HepG2 (cell line): ENCODE data around the gene USP9X. TPM values are rescaled to one million over a fixed set of nuclear protein-coding genes. Genes with fewer than 3 reads are reported as not detected.

Source experiments
- AGO2 ChIP-seq: fragments of 200-400 bp; formaldehyde crosslinking; optimal IDR thresholded peaks from 2 replicates; pipeline ENCODE3; 2017; ENCODE audit warnings: mild to moderate bottlenecking, low read depth, low read length, moderate library complexity
- ATF3 ChIP-seq: sonication (generic); formaldehyde crosslinking; IDR thresholded peaks from 2 replicates; pipeline ENCODE4 v1.4.0; 2020; ENCODE audit warnings: missing genetic modification reagents
- BORCS8-MEF2B ChIP-seq: sonication (generic); formaldehyde crosslinking; IDR thresholded peaks from 2 replicates; pipeline ENCODE4 v1.8.0; 2022; ENCODE audit warnings: mild to moderate bottlenecking, missing genetic modification reagents
- BRCA1 ChIP-seq: sonication (generic); formaldehyde crosslinking; IDR thresholded peaks from 2 replicates; pipeline ENCODE4 v1.4.0; 2020; ENCODE audit warnings: missing genetic modification reagents
- CEBPG ChIP-seq: IDR thresholded peaks from 2 replicates; pipeline ENCODE4 v1.6.1; 2016
- CENPX ChIP-seq: sonication (generic); formaldehyde crosslinking; IDR thresholded peaks from 2 replicates; pipeline ENCODE4 v1.9.0; 2021; ENCODE audit warnings: mild to moderate bottlenecking, missing genetic modification reagents, moderate library complexity
- GPN1 ChIP-seq: sonication (generic); formaldehyde crosslinking; IDR thresholded peaks from 2 replicates; pipeline ENCODE4 v1.5.1; 2020; ENCODE audit warnings: missing genetic modification reagents, borderline replicate concordance
- HNRNPH1 ChIP-seq: fragments of 200-400 bp; formaldehyde crosslinking; optimal IDR thresholded peaks from 2 replicates; pipeline ENCODE3; 2017; ENCODE audit warnings: mild to moderate bottlenecking, low read depth, low read length
- HNRNPL ChIP-seq: fragments of 200-400 bp; formaldehyde crosslinking; IDR thresholded peaks from 2 replicates; pipeline ENCODE4 v1.6.1; 2017; ENCODE audit warnings: mild to moderate bottlenecking, low read depth, low read length
- HOXD1 ChIP-seq: sonication (generic); formaldehyde crosslinking; IDR thresholded peaks from 2 replicates; pipeline ENCODE4 v1.5.0; 2020; ENCODE audit warnings: missing genetic modification reagents
- IKZF5 ChIP-seq: IDR thresholded peaks from 2 replicates; pipeline ENCODE4 v1.6.1; 2018; ENCODE audit warnings: missing genetic modification reagents, mild to moderate bottlenecking, missing compliant biosample characterization
- KDM2A ChIP-seq: sonication (generic); formaldehyde crosslinking; IDR thresholded peaks from 2 replicates; pipeline ENCODE4 v1.4.0; 2020; ENCODE audit warnings: low read depth, missing genetic modification reagents, borderline replicate concordance
- MXD1 ChIP-seq: sonication (generic); formaldehyde crosslinking; IDR thresholded peaks from 2 replicates; pipeline ENCODE4 v1.4.0; 2020; ENCODE audit warnings: mild to moderate bottlenecking, missing genetic modification reagents
- POGZ ChIP-seq: sonication (generic); formaldehyde crosslinking; IDR thresholded peaks from 2 replicates; pipeline ENCODE4 v1.4.0; 2020; ENCODE audit warnings: mild to moderate bottlenecking, missing genetic modification reagents
- RNF2 ChIP-seq: fragments of 450-650 bp; conservative IDR thresholded peaks from 2 replicates; pipeline ENCODE4 v1.6.1; 2016; ENCODE audit warnings: low read depth
- ZKSCAN1 ChIP-seq: fragments of 150-350 bp; IDR thresholded peaks from 2 replicates; pipeline ENCODE4 v1.6.1; 2014; ENCODE audit warnings: low read length
- polyA plus RNA-seq, 8 experiments: library from polyadenylated mRNA; depleted of rRNA in 3 of 8; stranded (reverse) in 7 of 8; unstranded in 1 of 8; fragments of >200 nt; fragmentation: Illumina TruSeq in 4 of 8; extraction: Trizol in 4 of 8; gene quantifications; 2 replicates each; pipeline versions ENCODE4 v1.2.1 to v1.2.3, GENCODE V29; 2011 to 2016; ENCODE audit warnings: low read depth in 4 of 8, missing spikeins in 1 of 8, mixed read lengths in 1 of 8; ENCODE audit not compliant: insufficient read depth in 1 of 8
- total RNA-seq, 5 experiments: library from RNA; depleted of rRNA; stranded (reverse); fragments of >200 nt; fragmentation: Illumina TruSeq; extraction: Trizol; gene quantifications; 2 replicates each; pipeline ENCODE4 v1.2.3, GENCODE V29; 2016; ENCODE audit warnings: low read depth in 1 of 5
- TF ChIP-seq, protein P1 (sequence below), 2 experiments: fragments of 450-650 bp in 1 of 2; sonication (generic) in 1 of 2; formaldehyde crosslinking in 1 of 2; IDR thresholded peaks; 2 replicates each; pipeline versions ENCODE4 v1.6.1 to v1.8.0; 2016 to 2022; ENCODE audit warnings: antibody characterized with exemption in 1 of 2, mild to moderate bottlenecking in 1 of 2, missing genetic modification reagents in 1 of 2
- TF ChIP-seq, protein P2 (sequence below): IDR thresholded peaks from 2 replicates; pipeline ENCODE4 v1.6.1; 2012; ENCODE audit warnings: inconsistent platforms

Gene USP9X
- total and polyA plus RNA-seq, 2 of the 13 experiments (the other 11 are each of a cell fraction or from before 2014, with no cell fraction given): 22.2 to 40.5 TPM

DNA sequence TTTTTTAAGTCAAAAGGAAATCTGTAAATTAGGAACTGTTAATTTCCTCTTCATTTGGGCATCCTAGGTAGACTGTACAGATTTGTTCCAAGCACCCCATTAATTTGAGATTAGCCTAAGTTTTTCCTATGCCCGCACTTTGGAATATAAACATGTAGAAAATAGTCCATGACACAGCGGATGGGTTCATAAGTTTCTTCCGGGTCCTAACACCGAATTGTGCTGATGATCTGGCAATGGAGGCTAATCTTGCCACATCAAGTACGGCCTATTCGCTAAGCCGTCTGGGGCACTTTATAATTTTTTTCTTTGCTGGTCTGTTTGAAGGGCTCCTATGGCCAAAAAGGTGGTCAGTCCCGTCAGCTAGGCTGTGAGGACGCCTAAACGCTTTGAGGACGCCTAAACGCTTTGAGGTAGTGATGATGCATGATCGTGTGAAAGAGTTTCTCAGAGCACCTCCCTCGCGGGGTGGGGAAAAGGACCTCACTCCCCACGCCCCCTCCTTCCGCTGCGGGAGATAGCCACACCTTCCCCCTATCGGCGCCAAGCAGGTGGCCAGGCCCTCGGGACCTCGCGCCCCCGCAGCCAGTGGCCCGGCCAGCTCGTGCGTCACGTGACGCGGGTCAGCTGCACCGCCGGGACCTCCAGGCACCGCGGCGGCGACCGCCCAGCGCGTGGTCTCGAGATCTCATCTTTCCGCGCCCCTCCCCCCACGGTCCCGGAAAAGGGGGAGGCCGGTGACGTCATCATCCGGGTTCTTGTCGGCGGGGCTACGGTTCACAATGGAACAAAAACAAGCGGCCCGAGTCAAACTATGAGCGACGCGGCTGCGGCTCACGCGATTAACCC, 977 bp upstream of the USP9X start (continued):
- TF ChIP-seq AGO2 (no peak), BRCA1 (CRISPR knock-in tag) (no peak), IKZF5 (CRISPR knock-in tag) (no peak; the same call in 1 of the 2 replicates), GPN1 (CRISPR knock-in tag) (no peak), HNRNPL (no peak), ATF3 (peak; percentile 83), MXD1 (CRISPR knock-in tag) (no peak; the same call in 1 of the 2 replicates), KDM2A (CRISPR knock-in tag) (peak; percentile 79; the same call in 1 of the 2 replicates), HOXD1 (CRISPR knock-in tag) (peak; percentile 74; the same call in 1 of the 2 replicates), HNRNPH1 (no peak), RNF2 (peak; percentile 85; the same call in 1 of the 2 replicates), POGZ (CRISPR knock-in tag) (peak; percentile 85), ZKSCAN1 (no peak), CENPX (no peak), BORCS8-MEF2B (no peak; the same call in 1 of the 2 replicates), CEBPG (no peak)
- TF ChIP-seq, protein P1, sequence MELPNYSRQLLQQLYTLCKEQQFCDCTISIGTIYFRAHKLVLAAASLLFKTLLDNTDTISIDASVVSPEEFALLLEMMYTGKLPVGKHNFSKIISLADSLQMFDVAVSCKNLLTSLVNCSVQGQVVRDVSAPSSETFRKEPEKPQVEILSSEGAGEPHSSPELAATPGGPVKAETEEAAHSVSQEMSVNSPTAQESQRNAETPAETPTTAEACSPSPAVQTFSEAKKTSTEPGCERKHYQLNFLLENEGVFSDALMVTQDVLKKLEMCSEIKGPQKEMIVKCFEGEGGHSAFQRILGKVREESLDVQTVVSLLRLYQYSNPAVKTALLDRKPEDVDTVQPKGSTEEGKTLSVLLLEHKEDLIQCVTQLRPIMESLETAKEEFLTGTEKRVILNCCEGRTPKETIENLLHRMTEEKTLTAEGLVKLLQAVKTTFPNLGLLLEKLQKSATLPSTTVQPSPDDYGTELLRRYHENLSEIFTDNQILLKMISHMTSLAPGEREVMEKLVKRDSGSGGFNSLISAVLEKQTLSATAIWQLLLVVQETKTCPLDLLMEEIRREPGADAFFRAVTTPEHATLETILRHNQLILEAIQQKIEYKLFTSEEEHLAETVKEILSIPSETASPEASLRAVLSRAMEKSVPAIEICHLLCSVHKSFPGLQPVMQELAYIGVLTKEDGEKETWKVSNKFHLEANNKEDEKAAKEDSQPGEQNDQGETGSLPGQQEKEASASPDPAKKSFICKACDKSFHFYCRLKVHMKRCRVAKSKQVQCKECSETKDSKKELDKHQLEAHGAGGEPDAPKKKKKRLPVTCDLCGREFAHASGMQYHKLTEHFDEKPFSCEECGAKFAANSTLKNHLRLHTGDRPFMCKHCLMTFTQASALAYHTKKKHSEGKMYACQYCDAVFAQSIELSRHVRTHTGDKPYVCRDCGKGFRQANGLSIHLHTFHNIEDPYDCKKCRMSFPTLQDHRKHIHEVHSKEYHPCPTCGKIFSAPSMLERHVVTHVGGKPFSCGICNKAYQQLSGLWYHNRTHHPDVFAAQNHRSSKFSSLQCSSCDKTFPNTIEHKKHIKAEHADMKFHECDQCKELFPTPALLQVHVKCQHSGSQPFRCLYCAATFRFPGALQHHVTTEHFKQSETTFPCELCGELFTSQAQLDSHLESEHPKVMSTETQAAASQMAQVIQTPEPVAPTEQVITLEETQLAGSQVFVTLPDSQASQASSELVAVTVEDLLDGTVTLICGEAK (IDR thresholded peaks at IDR 0.05): no peak
- TF ChIP-seq, protein P1 (CRISPR knock-in tag; IDR thresholded peaks at IDR 0.05): peak; percentile 59; the same call in 1 of the 2 replicates
- TF ChIP-seq, protein P2, sequence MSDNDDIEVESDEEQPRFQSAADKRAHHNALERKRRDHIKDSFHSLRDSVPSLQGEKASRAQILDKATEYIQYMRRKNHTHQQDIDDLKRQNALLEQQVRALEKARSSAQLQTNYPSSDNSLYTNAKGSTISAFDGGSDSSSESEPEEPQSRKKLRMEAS: peak; percentile 95
